ENCODE data around the gene SLC22A23. TPM values are rescaled to one million over a fixed set of nuclear protein-coding genes. Genes with fewer than 3 reads are reported as not detected.
A peak's percentile ranks its signal among the peaks of the same experiment; 100 is the strongest.

SLC22A23 gene
- total RNA-seq, 1 donor from 2014 or later: 19.2 TPM

- Histone ChIP-seq H3K36me3 (peaks cover 8% of the 10 kb centered on the region), H3K9me3 (no peaks in the 10 kb centered on the region), H3K27ac (no peak overlapping the region), H3K4me3 (no peak overlapping the region), H3K27me3 (no peaks in the 10 kb centered on the region), H3K4me1 (peaks cover 22% of the 10 kb centered on the region)
- peak; percentile 19 for DNase-seq
- no peak for TF ChIP-seq CTCF (IDR thresholded peaks at IDR 0.05)
- intact Hi-C loops (cut with DNase I): loop anchor here (5.0 kb wide), 1 partner anchor 444 kb away; no protein-coding TSS in a partner anchor
- ATAC-seq: no peak
These were observed 173.6 kb downstream of the SLC22A23 start for GRCh38 chr6:3283241-3283640.

GRCh38 chr6:3282476-3283236, 174.2 kb downstream of the SLC22A23 start:
- H3K4me3 ChIP-seq: no peak overlapping the region
- no peaks in the 10 kb centered on the region for H3K9me3 ChIP-seq
- intact Hi-C loops (cut with DNase I): loop anchor here (5.0 kb wide), 1 partner anchor 445 kb away; no protein-coding TSS in a partner anchor
- H3K27ac ChIP-seq: peak overlapping the region; percentile 65
- ATAC-seq: no peak
- H3K4me1 ChIP-seq: peaks cover 22% of the 10 kb centered on the region
- peak; percentile 29 for DNase-seq
- no peak for TF ChIP-seq CTCF (IDR thresholded peaks at IDR 0.05)
- peaks cover 8% of the 10 kb centered on the region for H3K36me3 ChIP-seq
- H3K27me3 ChIP-seq: no peaks in the 10 kb centered on the region

- ATAC-seq (no peak), DNase-seq (peak; percentile 46)
- Histone ChIP-seq H3K27ac (peak overlapping the region; percentile 65), H3K27me3 (no peaks in the 10 kb centered on the region), H3K4me1 (peaks cover 22% of the 10 kb centered on the region), H3K36me3 (peaks cover 8% of the 10 kb centered on the region), H3K4me3 (no peak overlapping the region), H3K9me3 (no peaks in the 10 kb centered on the region)
- intact Hi-C loops (cut with DNase I): loop anchor here (5.0 kb wide), 1 partner anchor 445 kb away; no protein-coding TSS in a partner anchor
- TF ChIP-seq CTCF (IDR thresholded peaks at IDR 0.05): no peak
These were observed 175.0 kb downstream of the SLC22A23 start for GRCh38 chr6:3281631-3282475.

- Histone ChIP-seq H3K9me3 (no peaks in the 10 kb centered on the region), H3K27ac (no peak overlapping the region), H3K27me3 (no peaks in the 10 kb centered on the region), H3K4me1 (peaks cover 22% of the 10 kb centered on the region), H3K4me3 (no peak overlapping the region), H3K36me3 (peaks cover 8% of the 10 kb centered on the region)
- ATAC-seq (no peak), DNase-seq (peak; percentile 48)
- intact Hi-C loops (cut with DNase I): loop anchor here (5.0 kb wide), 1 partner anchor 446 kb away; no protein-coding TSS in a partner anchor
- TF ChIP-seq CTCF (IDR thresholded peaks at IDR 0.05): no peak
These were observed 175.9 kb downstream of the SLC22A23 start for GRCh38 chr6:3280866-3281465.

GRCh38 chr6:3280091-3280490, 176.8 kb downstream of the SLC22A23 start:
- no peak for TF ChIP-seq CTCF (IDR thresholded peaks at IDR 0.05)
- intact Hi-C loops (cut with DNase I): loop anchor here (5.0 kb wide), 1 partner anchor 447 kb away; no protein-coding TSS in a partner anchor
- Histone ChIP-seq H3K4me1 (peaks cover 22% of the 10 kb centered on the region), H3K27me3 (no peaks in the 10 kb centered on the region), H3K36me3 (peaks cover 8% of the 10 kb centered on the region), H3K9me3 (no peaks in the 10 kb centered on the region), H3K4me3 (no peak overlapping the region), H3K27ac (no peak overlapping the region)
- ATAC-seq: no peak
- no peak for DNase-seq
